Hypothalamus (tissue), 51 donors: ENCODE results near the gene ANXA9.

ENCODE experiments used
- DNase-seq, 51 donors: peaks; one replicate each; lab custom pipeline; 2025; lab: John Stamatoyannopoulos, UW

Gene ANXA9

GRCh38 chr1:150981805-150982712, at the start of gene ANXA9:
ANXA9 (plus strand) TSS chr1:150982292; CDS start chr1:150983106, 814 bp downstream.
- no peak for DNase-seq

GRCh38 chr1:150944856-150945255, 37.2 kb upstream of the ANXA9 start:
- DNase-seq, result no peak

- no peak for DNase-seq
Measured at GRCh38 chr1:150954708-150955107, 27.4 kb upstream of the ANXA9 start.

GRCh38 chr1:150955280-150955679, 26.8 kb upstream of the ANXA9 start:
- DNase-seq, result no peak

GRCh38 chr1:150957666-150958065, 24.4 kb upstream of the ANXA9 start:
- DNase-seq, result no peak

- no peak for DNase-seq
Measured at GRCh38 chr1:150960646-150961045, 21.4 kb upstream of the ANXA9 start.

GRCh38 chr1:150961756-150962155, 20.3 kb upstream of the ANXA9 start:
- DNase-seq, result no peak

GRCh38 chr1:150963321-150964163, 18.6 kb upstream of the ANXA9 start:
- DNase-seq, result no peak

- no peak for DNase-seq
Measured at GRCh38 chr1:150964164-150964489, 18.0 kb upstream of the ANXA9 start.

- DNase-seq, result no peak
Measured at GRCh38 chr1:150965605-150966004, 16.5 kb upstream of the ANXA9 start.

- DNase-seq, result peak in 15 of 51 donors; percentile 6 to 35 (median 16)
Measured at GRCh38 chr1:150966011-150966410, 16.1 kb upstream of the ANXA9 start.

GRCh38 chr1:150967936-150968335, 14.2 kb upstream of the ANXA9 start:
- DNase-seq, result no peak

- peak in 41 of 51 donors; percentile 4 to 81 (median 47) for DNase-seq
Measured at GRCh38 chr1:150968491-150968890, 13.6 kb upstream of the ANXA9 start.

GRCh38 chr1:150969626-150970025, 12.5 kb upstream of the ANXA9 start:
- no peak for DNase-seq

- DNase-seq, result peak in 23 of 51 donors; percentile 6 to 73 (median 28)
Measured at GRCh38 chr1:150970808-150971582, 11.1 kb upstream of the ANXA9 start.

GRCh38 chr1:150971583-150972416, 10.3 kb upstream of the ANXA9 start:
- DNase-seq, result peak in 4 of 51 donors; percentile 3 to 20 (median 16)

- no peak for DNase-seq
Measured at GRCh38 chr1:150972417-150972940, 9.6 kb upstream of the ANXA9 start.

- DNase-seq, result peak in 13 of 51 donors; percentile 9 to 50 (median 35)
Measured at GRCh38 chr1:150973258-150973835, 8.7 kb upstream of the ANXA9 start.
